Fibroblast of skin of abdomen (primary cell): Measurements from ENCODE around the gene TMEM200B. TPM values are rescaled to one million over a fixed set of nuclear protein-coding genes. Genes with fewer than 3 reads are reported as not detected.
A peak's percentile ranks its signal among the peaks of the same experiment; 100 is the strongest.
"Not testable (repeated sequence)": the region's sequence is repeated elsewhere in the genome, so short reads cannot be mapped to it uniquely, and the experiment has no call there.

Experiments used
- DNase-seq: peaks from one replicate; pipeline ENCODE4 v3.0.0-alpha.2; 2013
- polyA plus RNA-seq, 2 experiments: library from polyadenylated mRNA; unstranded; fragments of 120-200 nt; gene quantifications; one replicate each; pipeline ENCODE4 v1.2.1, GENCODE V29; 2013; ENCODE audit not compliant: insufficient read length in 2 of 2

Gene TMEM200B
- 15.5 TPM for polyA plus RNA-seq (2013, experiment 1 of 2; ENCODE audit: insufficient read length)
- 17.1 TPM for polyA plus RNA-seq (2013, experiment 2 of 2; ENCODE audit: insufficient read length)

- DNase-seq, result no peak
Measured at GRCh38 chr1:29123887-29124365, at the start of gene TMEM200B. TSS of gene TMEM200B (minus strand) at chr1:29123903. CDS start at chr1:29121828, 2,075 bp downstream.

DNA sequence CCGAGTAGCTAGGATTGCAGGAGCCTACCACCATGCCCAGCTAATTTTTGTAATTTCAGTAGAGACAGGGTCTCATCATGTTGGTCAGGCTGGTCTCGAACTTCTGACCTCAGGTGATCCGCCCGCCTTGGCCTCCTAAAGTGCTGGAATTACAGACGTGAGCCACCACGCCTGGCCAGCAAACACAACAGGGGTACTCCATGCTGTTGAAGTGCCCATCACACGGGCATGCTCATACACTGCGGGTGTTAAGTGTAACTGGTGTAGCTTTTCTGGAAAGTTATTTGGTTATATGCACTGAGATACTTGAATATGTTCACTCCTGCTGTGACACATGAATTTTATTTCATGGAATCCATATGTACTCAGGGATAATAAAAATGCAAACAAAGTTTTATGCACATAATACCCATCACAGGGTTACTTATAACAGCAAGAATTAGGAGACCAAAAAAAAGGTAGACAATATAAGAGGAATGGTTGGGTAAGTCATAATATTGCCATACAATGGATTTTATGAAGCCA, 48.8 kb upstream of the TMEM200B start:
- DNase-seq, result no peak

DNA sequence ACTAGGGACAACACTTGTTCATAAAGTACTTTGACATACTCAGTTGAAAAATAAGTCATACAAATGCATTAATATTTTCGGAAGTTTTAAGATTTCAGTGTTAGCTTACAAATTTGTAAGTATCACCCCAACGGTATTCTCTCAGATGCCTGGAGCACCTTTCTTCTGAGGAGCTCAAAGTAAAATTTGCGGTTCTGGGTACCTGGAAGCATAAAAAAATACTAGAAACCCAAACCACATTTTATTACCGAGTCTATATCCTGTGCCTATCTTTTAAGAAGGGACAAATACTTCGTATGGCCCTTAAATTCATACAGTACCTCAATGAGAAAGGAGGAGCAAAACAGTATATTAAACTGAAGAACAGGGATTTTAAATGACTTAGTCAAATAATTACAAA, 47.8 kb upstream of the TMEM200B start:
- no peak for DNase-seq

DNA sequence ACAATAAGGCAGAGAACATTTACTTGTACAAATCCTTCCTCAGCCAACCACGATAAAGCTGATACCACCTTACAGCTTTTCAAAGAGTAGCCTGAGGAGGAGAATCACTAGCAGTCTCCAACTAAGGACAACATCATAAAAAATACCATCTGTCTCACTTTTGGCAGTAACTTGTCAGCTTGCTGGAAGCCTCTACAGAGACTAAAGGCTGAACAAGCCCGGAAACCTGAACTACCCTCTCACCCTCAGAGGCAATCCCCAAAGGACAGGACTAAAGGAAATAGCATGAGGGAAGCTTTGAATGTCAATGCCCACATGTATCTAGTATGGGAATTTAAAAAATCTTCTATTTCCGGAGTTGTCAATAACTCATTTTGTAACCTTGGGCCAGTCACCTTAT, 47.4 kb upstream of the TMEM200B start:
- peak; percentile 35 for DNase-seq

DNA sequence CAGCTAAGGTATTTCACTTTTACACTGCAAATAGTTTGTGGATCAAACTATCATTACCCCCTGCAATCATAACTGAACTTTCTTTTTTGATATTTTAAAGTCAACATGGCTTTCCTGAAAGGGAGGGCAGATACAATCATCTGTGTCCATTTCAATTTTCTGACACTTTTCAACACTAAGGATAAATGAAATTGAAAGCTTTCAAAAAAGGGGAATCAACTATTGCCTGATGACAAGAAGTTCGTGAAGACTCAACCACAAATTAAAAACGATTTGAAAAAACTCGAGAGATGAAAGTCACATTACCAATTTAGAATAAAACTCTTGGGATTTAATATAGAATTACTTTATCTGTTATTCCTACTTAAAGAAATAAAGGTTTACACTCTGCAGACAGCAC, 46.3 kb upstream of the TMEM200B start:
- no peak for DNase-seq

- no peak for DNase-seq
Measured at GRCh38 chr1:29167904-29168303, 44.2 kb upstream of the TMEM200B start.

DNA sequence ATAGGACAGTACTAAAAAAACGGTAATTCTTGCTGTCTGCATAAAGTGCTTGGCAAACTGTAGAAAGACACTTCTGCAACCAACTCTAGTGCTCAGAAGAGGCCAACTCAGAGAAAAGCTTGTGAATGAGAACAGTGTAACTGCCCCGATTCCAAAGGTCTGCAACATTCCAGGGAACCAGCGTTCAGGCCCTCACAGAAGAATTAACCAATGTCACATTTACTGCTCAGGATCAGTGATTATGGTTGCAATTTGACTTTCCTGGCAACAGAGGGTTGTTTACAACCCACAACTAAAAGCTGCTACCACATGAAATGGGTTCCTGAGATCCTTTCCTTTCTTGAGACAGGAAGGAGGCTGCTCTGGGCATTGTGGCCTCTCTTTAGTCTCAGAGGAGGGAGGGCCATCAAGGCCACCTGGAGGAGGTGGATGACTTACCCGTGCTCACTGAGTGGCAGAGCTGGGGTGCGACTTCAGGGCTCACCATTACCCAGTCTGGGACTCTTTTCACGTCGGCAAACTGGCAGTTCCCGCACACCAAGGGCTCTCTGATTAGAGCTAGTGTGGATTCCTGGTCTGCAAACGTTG, 42.7 kb upstream of the TMEM200B start:
- no peak for DNase-seq

DNA sequence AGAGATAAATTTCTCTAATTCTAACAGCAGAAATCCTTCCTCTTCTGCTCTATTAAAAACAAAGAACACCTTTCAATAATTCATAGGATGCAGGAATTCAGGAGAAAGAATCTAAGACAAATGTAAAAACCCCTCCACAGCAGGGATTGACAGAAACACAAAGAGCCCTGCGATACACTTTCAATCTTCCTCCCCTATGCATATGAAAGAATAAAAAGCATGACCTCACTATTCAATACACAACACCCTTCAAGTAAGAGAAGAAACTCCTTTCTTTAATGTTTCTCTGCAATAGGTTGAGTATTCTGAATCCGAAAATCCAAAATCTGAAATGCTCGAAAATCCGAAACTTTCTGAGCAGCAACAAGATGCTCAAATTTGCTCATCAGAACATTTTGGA, 40.9 kb upstream of the TMEM200B start:
- no peak for DNase-seq

DNA sequence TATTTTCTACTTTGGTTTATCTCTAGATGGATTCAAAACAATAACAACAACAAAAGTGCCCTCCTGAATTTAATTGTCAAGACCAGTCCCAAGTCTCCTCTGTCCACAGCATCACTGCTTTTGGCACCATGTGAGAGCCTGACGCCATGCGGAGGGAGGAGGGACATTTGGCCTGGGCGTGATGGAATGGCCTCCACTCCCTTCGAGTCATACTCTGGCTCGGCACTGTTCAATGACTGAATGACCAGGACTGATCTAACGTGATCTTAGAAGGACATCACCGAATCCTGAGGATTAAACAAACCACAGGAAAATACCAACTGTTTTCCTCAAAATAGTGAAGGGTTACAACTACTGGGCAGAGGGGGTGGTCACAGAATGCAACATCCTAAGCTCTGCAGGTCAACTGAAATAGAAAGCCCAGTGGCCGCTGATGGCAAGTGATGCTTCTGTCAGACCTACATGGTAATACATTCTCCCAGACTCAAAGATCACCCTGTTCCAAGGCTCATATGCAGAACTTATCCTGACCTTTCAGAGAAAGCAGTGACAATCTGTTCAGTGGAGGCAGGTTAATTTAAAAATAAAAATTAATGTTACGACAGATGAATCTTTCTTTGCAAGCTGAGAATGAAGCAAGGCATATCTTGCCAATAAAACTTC, 38.9 kb upstream of the TMEM200B start:
- no peak for DNase-seq

- no peak for DNase-seq
Measured at GRCh38 chr1:29162025-29162424, 38.3 kb upstream of the TMEM200B start.

GRCh38 chr1:29159773-29160172, 36.1 kb upstream of the TMEM200B start:
- no peak for DNase-seq

DNA sequence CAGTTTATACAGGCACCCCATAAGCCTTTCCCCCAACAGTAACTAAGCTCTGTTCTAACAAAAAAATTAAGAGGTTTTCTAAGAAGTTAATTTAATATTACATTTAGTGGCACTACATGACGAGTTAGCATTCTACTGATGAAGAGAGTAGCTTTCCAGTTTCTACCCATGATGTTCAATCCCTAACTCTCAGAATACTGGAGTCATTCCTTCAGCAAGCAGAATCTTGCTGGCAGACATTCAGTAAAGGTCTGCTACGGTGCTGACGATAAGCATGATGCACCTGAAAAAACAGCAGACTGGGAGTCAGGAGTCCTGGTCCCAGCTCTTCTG, 33.5 kb upstream of the TMEM200B start:
- no peak for DNase-seq

DNA sequence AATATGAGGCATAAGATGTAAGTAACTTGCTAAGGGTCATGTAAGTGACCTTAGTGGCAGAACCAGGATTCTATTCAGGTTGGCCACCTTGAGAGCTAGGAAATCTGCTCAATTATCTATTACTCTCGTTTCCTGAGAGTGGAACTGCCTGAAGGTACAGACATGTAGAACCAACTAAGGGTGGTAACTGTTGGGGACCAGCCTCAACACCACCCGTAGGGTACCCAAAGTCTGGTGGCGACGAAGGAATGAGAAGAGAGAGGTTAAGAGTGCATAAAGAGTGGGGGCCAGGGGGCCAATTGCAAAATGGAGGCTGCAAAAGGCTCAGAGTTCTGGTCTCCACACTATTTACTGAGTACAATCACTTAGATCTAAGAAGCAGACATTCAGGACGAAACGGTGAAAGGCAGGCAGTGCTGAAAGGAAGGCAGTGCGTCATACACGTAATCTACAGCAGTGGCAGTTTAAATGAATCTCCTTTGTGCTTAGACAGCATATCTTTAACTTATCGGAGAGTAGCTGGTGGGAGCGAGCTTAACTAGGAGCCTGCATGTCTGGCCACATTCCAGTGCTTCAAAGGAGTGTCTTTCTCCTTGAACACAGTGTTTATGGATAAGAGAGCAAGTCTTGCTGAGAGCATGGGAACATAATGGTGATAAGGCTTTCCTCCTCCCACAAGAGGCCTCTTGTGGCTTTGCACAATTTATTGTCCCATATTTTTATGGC, 33.0 kb upstream of the TMEM200B start:
- DNase-seq, result no peak

DNA sequence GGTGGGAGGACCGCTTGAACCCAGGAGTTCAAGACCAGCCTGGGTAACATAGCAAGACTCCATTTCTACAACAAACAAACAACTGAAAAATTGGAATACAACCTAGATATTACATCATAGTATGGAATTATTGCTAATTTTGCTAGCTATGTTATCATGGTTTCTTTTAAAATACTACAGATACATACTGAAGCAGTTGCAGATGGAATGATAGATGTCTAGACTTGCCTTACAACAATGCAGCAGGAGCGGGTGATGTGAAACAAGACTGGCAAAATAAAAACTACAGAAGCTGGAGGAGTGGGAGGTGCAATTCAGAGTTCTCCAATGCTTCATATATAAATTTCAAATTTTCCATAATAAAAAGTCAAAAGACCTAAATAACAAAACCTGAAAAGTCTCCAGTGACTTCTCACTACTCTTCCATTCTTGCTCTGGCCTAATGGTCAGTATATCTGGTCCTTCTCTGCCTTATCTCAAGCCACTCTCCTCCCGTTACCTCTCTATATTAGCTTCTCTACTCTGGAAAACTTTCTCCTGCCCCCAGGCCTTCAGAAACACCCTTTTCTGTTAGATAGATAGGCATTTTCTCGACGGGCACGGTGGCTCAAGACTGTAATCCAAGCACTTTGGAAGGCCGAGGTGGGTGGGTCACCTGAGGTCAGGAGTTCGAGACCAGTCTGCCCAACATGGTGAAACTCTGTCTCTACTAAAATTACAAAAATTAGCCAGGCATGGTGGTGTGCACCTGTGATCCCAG, 28.5 kb upstream of the TMEM200B start:
- DNase-seq, result no peak

GRCh38 chr1:29150346-29150745, 26.6 kb upstream of the TMEM200B start:
- not testable (repeated sequence) for DNase-seq

DNA sequence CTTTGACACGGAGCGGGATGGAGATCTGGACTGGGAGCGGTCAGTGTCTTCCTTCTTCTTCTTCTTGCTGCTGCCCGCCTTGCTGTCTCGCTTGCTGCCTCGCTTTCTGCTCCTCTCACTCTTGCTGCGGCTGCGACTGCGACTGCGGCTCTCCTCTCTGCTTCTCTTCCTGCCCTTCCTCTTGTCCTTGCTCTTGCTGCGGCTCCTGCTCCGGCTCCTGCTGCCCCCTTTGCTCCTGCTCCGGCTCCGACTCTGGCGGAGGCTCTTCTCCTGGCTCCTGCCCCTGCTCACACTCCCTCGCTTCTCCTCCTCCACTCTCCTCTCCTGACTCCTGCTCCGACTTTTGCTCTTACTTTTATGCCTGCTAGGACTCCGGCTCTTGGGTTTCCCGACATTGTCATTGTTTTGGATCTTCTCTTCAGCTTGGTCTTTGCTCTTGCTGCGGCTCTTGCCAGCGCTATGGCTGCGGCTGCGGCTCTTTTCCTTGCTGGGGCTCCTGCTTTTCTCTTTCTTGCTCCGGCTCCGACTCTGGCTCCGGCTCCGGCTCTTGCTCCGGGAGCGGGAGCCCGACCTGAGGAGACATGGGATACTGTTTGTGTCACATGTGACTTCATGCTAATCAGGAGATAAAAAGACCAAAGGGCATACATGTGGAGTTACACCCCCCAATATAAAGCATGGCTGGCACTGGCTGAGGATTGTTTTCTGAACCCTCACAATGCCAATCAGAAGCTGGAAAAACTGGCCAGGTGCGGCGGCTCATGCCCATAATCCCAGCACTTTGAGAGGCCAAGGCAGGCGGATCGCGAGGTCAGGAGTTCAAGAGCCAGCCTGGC, 25.2 kb upstream of the TMEM200B start:
- no peak for DNase-seq

DNA sequence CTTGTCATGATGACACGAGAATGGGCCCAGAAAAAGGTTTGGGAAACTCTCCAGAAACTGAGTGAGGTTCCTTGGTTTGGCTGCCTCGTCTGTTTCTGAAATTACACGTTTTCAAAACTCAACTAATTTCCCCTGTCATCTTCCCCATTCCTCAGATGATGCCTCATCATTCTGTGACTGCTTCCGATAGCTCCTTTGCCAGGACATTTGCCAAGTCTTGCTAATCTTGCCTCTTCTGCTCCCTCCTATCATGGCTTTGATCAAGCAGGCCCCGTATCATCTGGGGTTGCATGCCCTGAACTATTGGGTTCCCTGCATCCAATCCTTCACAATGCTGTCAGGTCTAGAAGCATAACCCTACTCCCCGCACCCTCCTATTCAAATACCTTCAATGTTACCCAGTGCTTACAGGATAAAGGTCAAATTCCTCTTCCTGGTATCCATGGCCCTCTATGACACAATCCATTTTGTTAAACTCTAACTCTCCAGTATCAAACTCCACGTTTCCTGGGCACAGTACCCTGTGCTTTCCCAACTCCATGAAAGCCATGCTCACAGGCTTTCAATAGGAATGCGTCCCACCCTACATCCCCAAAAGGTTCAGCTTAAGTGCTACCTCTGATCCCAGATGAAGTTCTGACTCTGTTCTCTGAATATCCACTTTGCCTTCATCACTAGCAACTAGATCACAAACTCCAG, 22.2 kb upstream of the TMEM200B start:
- peak; percentile 91 for DNase-seq

DNA sequence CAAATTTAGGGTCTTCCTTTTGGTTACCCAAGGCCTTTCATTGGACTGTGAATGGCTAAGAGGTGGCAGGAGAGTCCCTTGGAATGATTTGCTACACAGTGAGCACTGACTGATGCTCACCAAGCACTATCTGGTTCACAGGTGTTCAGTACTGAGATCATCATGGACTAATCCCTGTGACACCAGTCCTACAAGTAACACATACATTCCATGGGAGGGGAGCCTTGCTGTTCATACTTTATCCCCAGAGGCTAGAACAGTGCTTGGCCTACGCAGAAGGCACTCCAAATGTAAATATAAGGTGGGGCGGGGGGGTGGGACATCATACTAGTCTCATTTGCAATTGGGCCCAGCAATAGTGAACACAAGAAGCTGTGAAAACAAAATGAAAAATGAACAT, 20.5 kb upstream of the TMEM200B start:
- DNase-seq, result no peak

DNA sequence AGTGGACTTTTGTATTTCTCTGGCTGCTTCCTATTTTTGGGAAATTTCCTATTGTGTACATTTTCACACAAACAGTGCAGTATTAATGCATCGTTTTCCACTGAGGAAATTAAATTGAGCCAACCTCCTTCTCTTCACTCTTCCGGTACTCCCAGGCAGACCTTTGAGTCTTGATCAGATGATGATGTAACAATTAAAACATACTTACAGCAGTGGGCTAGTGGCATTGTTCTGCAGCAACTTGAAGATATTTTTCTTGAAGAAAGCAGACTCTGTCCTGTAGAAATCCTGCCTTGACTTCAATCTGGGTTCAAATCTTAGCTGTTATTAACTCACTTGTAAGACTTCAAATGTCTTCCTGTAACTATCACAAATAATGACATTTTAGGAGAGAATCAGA, 19.0 kb upstream of the TMEM200B start:
- DNase-seq, result no peak

GRCh38 chr1:29136391-29136915, 12.8 kb upstream of the TMEM200B start:
- DNase-seq, result peak; percentile 54

- no peak for DNase-seq
Measured at GRCh38 chr1:29134695-29135028, 11.0 kb upstream of the TMEM200B start.
